Epithelial cell of umbilical artery (primary cell): ENCODE data around the gene MT1G. TPM values are rescaled to one million over a fixed set of nuclear protein-coding genes. Genes with fewer than 3 reads are reported as not detected.

ENCODE experiments used
- total RNA-seq: library from RNA; depleted of rRNA; stranded (reverse); fragments of >200 nt; gene quantifications from 2 replicates; pipeline ENCODE4 v1.2.3, GENCODE V29; 2014

MT1G gene
- total RNA-seq, result not detected in 2 replicates

DNA sequence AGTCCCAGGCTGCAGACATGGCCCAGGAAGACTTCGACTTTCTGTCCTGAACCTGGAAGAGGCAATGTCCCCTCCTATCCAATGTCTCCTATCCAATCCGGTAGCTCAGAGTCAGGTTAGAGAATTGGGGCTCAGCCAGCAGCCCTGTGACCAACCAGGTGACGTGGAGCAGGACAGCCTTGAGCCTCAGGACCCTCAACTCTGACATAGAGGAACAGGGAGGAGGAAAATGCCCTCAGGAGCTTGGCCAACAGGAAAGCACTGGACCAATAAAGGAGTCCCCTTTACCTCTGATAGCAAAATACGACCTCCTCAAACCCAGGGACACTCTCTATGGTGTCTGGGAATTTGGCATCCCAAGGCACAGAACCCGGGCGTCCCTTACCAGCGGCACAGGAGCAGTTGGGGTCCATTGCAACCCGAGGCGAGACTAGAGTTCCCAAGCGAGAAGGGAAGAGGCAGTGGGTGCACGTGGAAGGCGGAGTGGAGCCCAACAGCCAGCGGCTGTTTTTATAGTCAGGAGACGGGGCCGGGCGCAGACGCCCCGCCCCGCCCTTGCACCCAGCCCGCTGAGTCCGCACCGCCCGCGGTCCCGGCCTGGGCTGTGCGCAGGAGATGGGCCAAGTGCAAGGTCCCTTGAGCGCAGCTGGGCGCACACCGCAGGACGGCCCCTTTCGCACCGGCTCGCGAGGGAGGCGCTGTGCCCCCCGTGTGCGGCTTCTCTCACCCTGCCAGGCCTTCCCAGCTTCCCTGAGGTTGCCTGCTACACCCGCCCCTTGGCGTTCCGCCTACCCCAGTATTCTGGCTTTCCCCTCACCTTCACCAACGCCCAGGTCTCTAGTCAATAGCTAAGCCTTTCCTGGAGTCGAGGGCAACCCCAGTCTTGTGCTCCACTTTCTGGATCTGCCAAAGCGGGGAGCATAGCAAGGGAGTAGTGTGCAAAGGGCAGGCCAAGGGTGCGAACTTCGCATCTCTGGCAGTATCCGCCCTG lies at the start of gene MT1G:
MT1G (minus strand) TSS at position 485 of the 991 bp plus-strand sequence; CDS start at position 413, 72 bp downstream.

DNA sequence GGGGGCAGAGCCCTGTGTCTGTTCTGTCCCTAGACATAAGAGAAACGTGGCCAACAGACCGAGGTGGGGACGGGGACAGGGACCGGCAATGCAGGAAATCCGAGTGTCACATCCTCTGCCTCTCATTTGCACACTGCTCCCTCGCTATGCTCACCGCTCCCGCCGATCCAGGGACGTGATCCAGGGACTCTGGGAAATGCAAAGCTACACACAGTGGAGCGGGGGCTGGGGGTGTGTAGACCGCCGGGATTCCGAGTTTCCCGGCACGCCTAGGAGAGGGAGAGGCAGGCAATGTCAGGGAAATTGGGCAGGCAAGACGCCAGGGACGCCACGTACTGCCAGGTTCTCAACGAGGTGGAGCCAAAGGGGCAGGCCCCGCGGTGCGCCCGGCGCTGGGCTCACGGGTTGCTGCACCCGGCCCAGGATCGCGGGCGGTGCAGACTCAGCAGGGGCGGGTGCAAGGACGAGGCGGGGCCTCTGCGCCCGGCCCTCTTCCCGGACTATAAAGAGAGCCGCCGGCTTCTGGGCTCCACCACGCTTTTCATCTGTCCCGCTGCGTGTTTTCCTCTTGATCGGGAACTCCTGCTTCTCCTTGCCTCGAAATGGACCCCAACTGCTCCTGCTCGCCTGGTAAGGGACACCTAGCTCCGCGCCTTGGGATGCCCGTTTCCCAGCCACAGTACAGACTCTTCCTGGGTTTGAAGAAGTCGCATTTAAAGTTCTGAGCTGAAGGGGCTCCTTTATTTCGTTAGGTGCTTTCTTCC lies 14.3 kb upstream of the MT1G start, which contains the start of gene MT1X:
MT1X (plus strand) TSS at position 532 of the 764 bp plus-strand sequence; CDS start at position 603, 71 bp downstream.

DNA sequence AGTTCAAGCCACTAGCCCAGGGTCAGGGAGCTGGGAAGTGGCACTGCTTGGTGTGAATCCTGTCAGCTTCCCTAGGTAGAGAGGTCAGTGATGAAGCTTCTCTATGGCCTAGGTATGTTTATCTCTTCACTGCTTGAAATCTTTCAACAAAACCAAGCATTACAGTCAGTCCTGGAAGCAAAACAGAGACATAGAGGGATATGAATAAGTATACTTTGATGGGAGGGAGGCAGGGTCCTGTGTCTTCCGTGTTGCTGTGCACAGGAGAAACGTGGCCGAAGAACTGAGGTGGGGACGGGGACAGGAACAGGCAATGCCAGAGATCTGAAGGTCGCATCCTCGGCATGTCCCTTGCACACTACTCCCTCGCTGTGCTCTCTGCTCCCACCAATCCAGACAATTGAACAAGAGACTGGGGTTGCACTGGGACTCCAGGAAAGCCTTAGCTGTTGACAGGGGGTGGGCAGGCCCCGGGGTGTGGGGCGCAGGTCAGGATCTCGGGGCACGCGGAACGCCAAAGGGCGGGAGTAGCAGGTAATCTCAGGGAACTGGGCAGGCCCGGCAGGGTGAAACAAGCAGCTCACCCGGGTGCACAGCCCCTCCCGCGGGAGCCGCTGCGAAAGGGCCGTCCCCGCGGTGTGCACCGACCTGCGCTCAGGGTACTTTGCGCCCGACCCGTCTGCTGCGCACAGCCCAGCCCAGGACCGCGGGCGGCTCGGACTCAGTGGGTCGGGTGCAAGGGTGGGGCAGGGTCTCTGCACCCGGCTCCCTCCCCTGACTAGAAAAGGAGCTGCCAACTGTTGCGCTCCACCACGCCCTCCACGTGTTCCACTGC lies 1.4 kb upstream of the MT1G start, which contains the start of gene MT1H:
MT1H (plus strand) TSS at position 810 of the 835 bp plus-strand sequence. CDS start 71 bp downstream, outside the sequence.

DNA sequence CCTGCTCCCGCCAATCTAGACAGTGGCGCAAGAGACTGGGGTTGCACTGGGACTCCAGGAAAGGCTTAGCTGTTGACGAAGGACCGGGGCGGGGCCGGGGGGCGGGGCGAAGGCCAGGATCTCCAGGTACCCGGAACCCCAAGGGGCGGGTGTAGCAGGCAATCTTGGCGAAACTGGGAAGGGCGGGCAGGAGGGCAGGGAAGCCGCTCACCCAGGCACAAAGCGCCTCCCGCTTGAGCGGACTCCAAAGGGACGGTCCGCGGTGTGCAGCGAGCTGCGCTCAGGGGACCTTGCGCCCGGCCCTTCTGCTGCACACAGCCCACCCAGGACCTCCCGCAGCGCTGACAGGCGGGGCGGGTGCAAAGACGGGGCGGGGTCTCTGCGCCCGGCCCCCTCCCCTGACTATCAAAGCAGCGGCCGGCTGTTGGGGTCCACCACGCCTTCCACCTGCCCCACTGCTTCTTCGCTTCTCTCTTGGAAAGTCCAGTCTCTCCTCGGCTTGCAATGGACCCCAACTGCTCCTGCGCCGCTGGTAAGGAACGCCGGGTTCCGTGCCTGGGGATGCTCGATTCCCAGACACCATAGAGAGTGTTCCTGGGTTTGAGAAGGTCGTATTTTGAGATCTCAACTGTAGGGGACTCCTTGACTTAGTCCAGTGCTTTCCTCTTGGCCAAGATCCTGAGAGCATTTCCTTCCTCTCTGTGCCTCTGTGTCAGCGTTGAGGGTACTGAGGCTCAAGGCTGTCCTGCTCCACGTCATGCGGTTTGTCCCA lies 10.1 kb downstream of the MT1G start, which contains the start of gene MT1F:
MT1F (plus strand) TSS at position 405 of the 772 bp plus-strand sequence; CDS start at position 505, 100 bp downstream.

DNA sequence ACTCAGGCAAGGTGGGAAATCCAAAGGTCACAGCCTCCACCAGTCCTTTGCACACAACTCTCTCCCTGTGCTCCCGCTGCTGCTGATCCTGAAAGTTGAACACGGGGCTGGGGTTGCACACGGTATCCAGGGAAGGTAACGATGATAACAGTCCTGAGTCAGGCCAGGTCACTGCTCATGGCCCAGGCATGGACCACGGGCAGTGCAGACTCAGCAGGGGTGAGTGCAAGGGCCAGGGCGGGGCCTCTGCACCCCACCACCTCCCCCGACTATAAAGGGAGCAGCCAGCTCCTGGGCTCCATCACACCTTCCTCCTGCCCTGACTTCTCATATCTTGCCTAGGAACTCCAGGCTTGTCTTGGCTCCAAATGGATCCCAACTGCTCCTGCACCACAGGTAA lies 16.3 kb downstream of the MT1G start, which contains the start of gene MT1B:
MT1B (plus strand) TSS at position 301 of the 400 bp plus-strand sequence; CDS start at position 369, 68 bp downstream.

DNA sequence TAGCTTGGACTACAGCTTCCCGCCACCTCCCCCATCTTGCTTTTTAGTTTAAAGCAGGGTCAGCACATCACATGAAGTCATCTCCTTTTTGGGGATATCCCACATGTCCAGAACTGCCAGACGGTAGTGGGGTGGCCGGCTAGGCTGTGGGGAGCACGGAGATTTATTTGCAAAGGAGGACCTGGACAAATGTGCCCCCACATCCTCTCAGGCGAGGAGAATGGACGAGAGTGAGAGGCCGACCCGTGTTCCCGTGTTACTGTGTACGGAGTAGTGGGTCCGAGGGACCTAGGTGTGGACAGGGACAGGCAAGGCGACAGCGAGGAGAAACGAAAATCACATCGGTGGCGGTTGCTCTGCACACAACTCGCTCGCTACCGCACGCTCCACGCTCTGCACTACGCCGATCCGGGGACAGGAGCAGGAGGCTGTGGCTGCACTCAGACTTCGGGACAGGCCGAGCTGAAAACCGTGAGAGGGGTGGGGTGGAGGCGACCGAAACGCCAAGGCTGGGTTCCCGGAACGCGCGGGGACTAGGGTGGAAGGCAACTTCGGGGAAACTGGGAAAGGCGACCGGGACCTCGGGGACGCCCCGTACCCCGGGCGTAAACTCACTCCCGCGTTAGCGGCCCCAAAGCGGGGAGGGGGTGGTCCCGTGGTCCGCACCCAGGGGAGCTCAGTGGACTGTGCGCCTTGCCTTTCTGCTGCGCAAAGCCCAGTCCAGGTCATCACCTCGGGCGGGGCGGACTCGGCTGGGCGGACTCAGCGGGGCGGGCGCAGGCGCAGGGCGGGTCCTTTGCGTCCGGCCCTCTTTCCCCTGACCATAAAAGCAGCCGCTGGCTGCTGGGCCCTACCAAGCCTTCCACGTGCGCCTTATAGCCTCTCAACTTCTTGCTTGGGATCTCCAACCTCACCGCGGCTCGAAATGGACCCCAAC lies 29.8 kb downstream of the MT1G start, which contains the start of gene MT1A:
MT1A (plus strand) TSS at position 853 of the 937 bp plus-strand sequence; CDS start at position 926, 73 bp downstream.

DNA sequence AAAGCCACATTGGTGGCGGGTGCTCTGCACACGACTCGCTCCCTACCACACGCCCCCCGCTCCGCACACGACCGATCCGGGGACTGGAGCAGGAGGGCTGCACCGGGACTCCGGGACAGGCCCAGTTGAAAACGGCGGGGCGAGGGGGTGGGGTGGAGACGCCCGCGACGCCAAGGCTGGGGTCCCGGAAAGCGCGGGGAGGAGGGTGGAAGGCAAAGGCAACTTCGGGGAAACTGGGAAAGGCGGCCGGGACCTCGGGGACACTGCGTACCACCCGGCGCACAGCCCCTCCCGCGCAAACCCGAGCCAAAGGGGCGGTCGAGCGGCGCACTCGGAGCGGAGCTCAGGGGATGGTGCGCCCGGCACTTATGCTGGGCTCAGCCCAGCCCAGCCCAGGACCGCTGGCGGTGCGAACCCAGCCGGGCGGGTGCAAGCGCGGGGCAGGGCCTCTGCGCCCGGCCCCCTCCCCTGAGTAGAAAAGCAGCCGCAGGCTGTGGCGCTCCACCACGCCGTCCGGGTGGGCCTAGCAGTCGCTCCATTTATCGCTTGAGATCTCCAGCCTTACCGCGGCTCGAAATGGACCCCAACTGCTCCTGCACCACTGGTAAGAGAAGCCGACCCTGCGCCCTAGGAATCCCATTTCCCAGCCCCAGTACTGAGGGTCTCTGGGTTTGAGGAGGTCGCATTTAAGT lies 35.6 kb downstream of the MT1G start, which contains the start of gene MT1M:
MT1M (plus strand) TSS at position 504 of the 692 bp plus-strand sequence; CDS start at position 577, 73 bp downstream.

DNA sequence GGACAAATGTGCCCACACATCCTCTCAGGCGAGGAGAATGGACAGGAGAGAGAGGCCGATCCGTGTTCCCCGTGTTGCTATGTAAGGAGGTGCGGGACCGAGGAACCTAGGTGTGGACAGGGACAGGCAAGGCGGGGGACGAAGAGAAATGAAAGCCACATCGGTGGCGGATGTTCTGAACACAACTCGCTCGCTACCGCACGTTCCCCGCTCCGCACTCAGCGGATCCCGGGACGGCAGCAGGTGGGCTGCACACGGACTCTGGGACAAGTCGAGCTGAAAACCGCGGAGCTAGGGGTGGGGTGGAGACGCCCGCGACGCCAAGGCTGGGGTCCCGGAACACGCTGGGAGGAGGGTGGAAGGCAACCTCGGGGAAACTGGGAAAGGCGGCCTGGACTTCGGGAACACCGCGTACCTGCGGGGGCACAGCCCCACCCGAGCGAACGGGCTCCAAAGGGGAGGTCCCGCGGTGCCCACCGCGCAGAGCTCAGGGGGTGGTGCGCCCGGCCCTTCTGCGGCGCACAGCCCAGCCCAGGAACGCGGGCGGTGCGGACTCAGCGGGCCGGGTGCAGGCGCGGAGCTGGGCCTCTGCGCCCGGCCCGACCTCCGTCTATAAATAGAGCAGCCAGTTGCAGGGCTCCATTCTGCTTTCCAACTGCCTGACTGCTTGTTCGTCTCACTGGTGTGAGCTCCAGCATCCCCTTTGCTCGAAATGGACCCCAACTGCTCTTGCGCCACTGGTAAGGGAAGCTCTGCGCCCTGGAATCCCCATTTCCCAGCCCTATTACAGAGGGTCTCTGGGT lies 42.5 kb downstream of the MT1G start, which contains the start of gene MT1E:
MT1E (plus strand) TSS at position 642 of the 803 bp plus-strand sequence; CDS start at position 713, 71 bp downstream.

Other genes starting within 250 kb of the MT1G start
- 177 and 201 TPM in 2 replicates for gene AMFR, start 242.5 kb downstream of the MT1G start, total RNA-seq
- gene NUDT21, start 216.7 kb downstream of the MT1G start, total RNA-seq, result 80.6 and 102 TPM in 2 replicates
- gene OGFOD1, start 216.5 kb downstream of the MT1G start, total RNA-seq, result 47.1 and 159 TPM in 2 replicates
- 50.0 and 63.5 TPM in 2 replicates for gene BBS2, start 148.0 kb downstream of the MT1G start, total RNA-seq
- not detected in 2 replicates for gene MT4, start 103.0 kb downstream of the MT1G start, total RNA-seq
- not detected in 2 replicates for gene MT3, start 78.5 kb downstream of the MT1G start, total RNA-seq
- gene MT2A, start 59.5 kb downstream of the MT1G start, total RNA-seq, result 12.8 and 46.1 TPM in 2 replicates
- gene MT1E, start 42.3 kb downstream of the MT1G start, total RNA-seq, result 14.1 and 18.5 TPM in 2 replicates
- not detected in 2 replicates for gene MT1M, start 35.4 kb downstream of the MT1G start, total RNA-seq
- gene MT1A, start 29.4 kb downstream of the MT1G start, total RNA-seq, result 0.97 TPM in 1 of 2 replicates, not detected in the other
- gene MT1B, start 16.2 kb downstream of the MT1G start, total RNA-seq, result not detected in 2 replicates
- 0.32 TPM in 1 of 2 replicates, not detected in the other for gene MT1F, start 10.1 kb downstream of the MT1G start, total RNA-seq
- not detected in 2 replicates for gene MT1H, start 1.7 kb upstream of the MT1G start, total RNA-seq
- 3.0 and 7.1 TPM in 2 replicates for gene MT1X, start 14.4 kb upstream of the MT1G start, total RNA-seq
- 74.2 and 87.1 TPM in 2 replicates for gene NUP93, start 62.1 kb upstream of the MT1G start, total RNA-seq
- not detected in 2 replicates for gene SLC12A3, start 197.1 kb upstream of the MT1G start, total RNA-seq